HG03558 (cell line): ENCODE results near the gene NPHP1.
"Not testable (repeated sequence)": the region's sequence is repeated elsewhere in the genome, so short reads cannot be mapped to it uniquely, and the experiment has no call there.

Source experiments
- ATAC-seq: cut with Tn5 transposase; IDR thresholded peaks from one replicate; pipeline ENCODE4 v1.9.1; 2021; ENCODE audit warnings: moderate number of reproducible peaks; ENCODE audit not compliant: unreplicated experiment; ENCODE audit errors: extremely low read depth

NPHP1 gene

GRCh38 chr2:110204408-110205385 lies at the start of gene NPHP1:
Gene NPHP1, minus strand, starts transcription at chr2:110205013. Its CDS starts 45 bp downstream, at chr2:110204968.
- peak; percentile 60 for ATAC-seq

GRCh38 chr2:110248081-110248795 lies 43.4 kb upstream of the NPHP1 start:
- not testable (repeated sequence) for ATAC-seq

GRCh38 chr2:110245488-110246435 lies 40.9 kb upstream of the NPHP1 start:
- not testable (repeated sequence) for ATAC-seq

GRCh38 chr2:110243283-110243682 lies 38.5 kb upstream of the NPHP1 start:
- not testable (repeated sequence) for ATAC-seq

GRCh38 chr2:110234514-110234913 lies 29.7 kb upstream of the NPHP1 start:
- ATAC-seq, result not testable (repeated sequence)

GRCh38 chr2:110229886-110230285 lies 25.1 kb upstream of the NPHP1 start:
- not testable (repeated sequence) for ATAC-seq

GRCh38 chr2:110222626-110223025 lies 17.8 kb upstream of the NPHP1 start:
- ATAC-seq, result not testable (repeated sequence)

- no peak for ATAC-seq
These were observed 17.1 kb upstream of the NPHP1 start for GRCh38 chr2:110221938-110222337.

- ATAC-seq, result no peak
These were observed 15.4 kb upstream of the NPHP1 start for GRCh38 chr2:110220190-110220564.

- no peak for ATAC-seq
These were observed 14.8 kb upstream of the NPHP1 start for GRCh38 chr2:110219496-110220189.

- not testable (repeated sequence) for ATAC-seq
These were observed 14.1 kb upstream of the NPHP1 start for GRCh38 chr2:110218889-110219288.

- no peak for ATAC-seq
These were observed 12.0 kb upstream of the NPHP1 start for GRCh38 chr2:110216803-110217202.

- no peak for ATAC-seq
These were observed 11.4 kb upstream of the NPHP1 start for GRCh38 chr2:110216199-110216598.

- no peak for ATAC-seq
These were observed 10.8 kb upstream of the NPHP1 start for GRCh38 chr2:110215566-110216158.

GRCh38 chr2:110215091-110215490 lies 10.3 kb upstream of the NPHP1 start:
- ATAC-seq, result no peak

- not testable (repeated sequence) for ATAC-seq
These were observed 8.7 kb upstream of the NPHP1 start for GRCh38 chr2:110213522-110213921.

- ATAC-seq, result peak; percentile 84
These were observed 7.4 kb upstream of the NPHP1 start, which contains the start of gene MTLN for GRCh38 chr2:110211938-110212858. Gene MTLN, minus strand, starts transcription at chr2:110212547. Its CDS starts 22 bp downstream, at chr2:110212525.
